SK-N-SH (cell line): Measurements from ENCODE around the gene DHX35.

Source experiments
- CHD2 ChIP-seq: fragments of 150-350 bp; IDR thresholded peaks from 2 replicates; pipeline ENCODE4 v1.6.1; 2018; ENCODE audit warnings: low read length; ENCODE audit not compliant: partially characterized antibody
- EZH2phosphoT487 ChIP-seq: fragments of 200-600 bp; sonication (generic); IDR thresholded peaks from 2 replicates; pipeline ENCODE4 v1.6.1; 2017; ENCODE audit warnings: low read depth, mixed run types, mild to moderate bottlenecking, antibody characterized with exemption, moderate library complexity, borderline replicate concordance
- FOSL2 ChIP-seq: IDR thresholded peaks from 2 replicates; pipeline ENCODE4 v1.4.0; 2012; ENCODE audit warnings: low read depth, mild to moderate bottlenecking, moderate library complexity, borderline replicate concordance
- MXI1 ChIP-seq: IDR thresholded peaks from 2 replicates; pipeline ENCODE4 v1.6.1; 2012; ENCODE audit warnings: mild to moderate bottlenecking, low read depth, low read length, improper control_type of control experiment
- NFIC ChIP-seq: IDR thresholded peaks from 2 replicates; pipeline ENCODE4 v1.4.0; 2012; ENCODE audit warnings: borderline replicate concordance
- POLR2AphosphoS5 ChIP-seq: IDR thresholded peaks from 2 replicates; pipeline ENCODE4 v1.6.1; 2012; ENCODE audit warnings: low read depth, low read length
- SIN3A ChIP-seq: IDR thresholded peaks from 2 replicates; pipeline ENCODE4 v1.6.1; 2012; ENCODE audit warnings: low read depth, mild to moderate bottlenecking, low read length, moderate library complexity, borderline replicate concordance
- SMC3 ChIP-seq: IDR thresholded peaks from 2 replicates; pipeline ENCODE4 v1.6.1; 2012; ENCODE audit warnings: low read depth, low read length, improper control_type of control experiment
- YY1 ChIP-seq: IDR thresholded peaks from 2 replicates; pipeline ENCODE4 v1.4.0; 2012; ENCODE audit warnings: low read depth, mild to moderate bottlenecking
- TF ChIP-seq, protein P1 (sequence below): fragments of 200-600 bp; sonication (generic); IDR thresholded peaks from 2 replicates; pipeline ENCODE4 v1.6.1; 2017; ENCODE audit warnings: antibody characterized with exemption, mild to moderate bottlenecking, moderate library complexity
- TF ChIP-seq, protein P2 (sequence below): IDR thresholded peaks from 2 replicates; pipeline ENCODE4 v1.6.1; 2012; ENCODE audit warnings: mild to moderate bottlenecking, low read depth, low read length, moderate library complexity
- TF ChIP-seq, protein P3 (sequence below): fragments of 150-350 bp; IDR thresholded peaks from 2 replicates; pipeline ENCODE4 v1.6.1; 2017; ENCODE audit warnings: antibody characterized with exemption, low read length, low read depth, borderline replicate concordance
- TF ChIP-seq, protein P4 (sequence below): IDR thresholded peaks from 2 replicates; pipeline ENCODE4 v1.4.0; 2012; ENCODE audit warnings: low read depth, borderline replicate concordance

DNA sequence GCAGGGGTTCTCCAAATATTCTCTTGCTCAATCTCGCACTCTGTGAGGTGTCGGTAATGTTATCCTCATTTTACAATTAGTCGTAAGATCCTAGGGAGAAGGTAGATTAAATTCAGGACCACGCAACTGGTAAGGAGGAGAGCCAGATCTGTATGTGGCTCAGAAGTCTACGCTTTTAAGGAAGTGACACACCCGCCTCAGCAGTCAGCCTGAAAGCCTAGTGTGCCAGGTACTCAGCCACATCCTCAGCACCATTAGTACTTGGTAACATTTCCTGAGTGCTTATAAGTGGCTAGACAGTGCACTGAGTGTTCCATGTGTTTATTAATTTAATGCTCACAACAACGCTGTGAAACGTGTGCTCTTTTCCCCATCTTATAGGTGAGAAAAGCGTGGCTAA, 63.7 kb downstream of the DHX35 start:
- TF ChIP-seq CHD2 (no peak), MXI1 (no peak), YY1 (no peak), SIN3A (no peak), FOSL2 (no peak), POLR2AphosphoS5 (no peak), SMC3 (no peak), EZH2phosphoT487 (no peak), NFIC (no peak)
- TF ChIP-seq, protein P1, sequence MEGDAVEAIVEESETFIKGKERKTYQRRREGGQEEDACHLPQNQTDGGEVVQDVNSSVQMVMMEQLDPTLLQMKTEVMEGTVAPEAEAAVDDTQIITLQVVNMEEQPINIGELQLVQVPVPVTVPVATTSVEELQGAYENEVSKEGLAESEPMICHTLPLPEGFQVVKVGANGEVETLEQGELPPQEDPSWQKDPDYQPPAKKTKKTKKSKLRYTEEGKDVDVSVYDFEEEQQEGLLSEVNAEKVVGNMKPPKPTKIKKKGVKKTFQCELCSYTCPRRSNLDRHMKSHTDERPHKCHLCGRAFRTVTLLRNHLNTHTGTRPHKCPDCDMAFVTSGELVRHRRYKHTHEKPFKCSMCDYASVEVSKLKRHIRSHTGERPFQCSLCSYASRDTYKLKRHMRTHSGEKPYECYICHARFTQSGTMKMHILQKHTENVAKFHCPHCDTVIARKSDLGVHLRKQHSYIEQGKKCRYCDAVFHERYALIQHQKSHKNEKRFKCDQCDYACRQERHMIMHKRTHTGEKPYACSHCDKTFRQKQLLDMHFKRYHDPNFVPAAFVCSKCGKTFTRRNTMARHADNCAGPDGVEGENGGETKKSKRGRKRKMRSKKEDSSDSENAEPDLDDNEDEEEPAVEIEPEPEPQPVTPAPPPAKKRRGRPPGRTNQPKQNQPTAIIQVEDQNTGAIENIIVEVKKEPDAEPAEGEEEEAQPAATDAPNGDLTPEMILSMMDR = no peak
- TF ChIP-seq, protein P2, sequence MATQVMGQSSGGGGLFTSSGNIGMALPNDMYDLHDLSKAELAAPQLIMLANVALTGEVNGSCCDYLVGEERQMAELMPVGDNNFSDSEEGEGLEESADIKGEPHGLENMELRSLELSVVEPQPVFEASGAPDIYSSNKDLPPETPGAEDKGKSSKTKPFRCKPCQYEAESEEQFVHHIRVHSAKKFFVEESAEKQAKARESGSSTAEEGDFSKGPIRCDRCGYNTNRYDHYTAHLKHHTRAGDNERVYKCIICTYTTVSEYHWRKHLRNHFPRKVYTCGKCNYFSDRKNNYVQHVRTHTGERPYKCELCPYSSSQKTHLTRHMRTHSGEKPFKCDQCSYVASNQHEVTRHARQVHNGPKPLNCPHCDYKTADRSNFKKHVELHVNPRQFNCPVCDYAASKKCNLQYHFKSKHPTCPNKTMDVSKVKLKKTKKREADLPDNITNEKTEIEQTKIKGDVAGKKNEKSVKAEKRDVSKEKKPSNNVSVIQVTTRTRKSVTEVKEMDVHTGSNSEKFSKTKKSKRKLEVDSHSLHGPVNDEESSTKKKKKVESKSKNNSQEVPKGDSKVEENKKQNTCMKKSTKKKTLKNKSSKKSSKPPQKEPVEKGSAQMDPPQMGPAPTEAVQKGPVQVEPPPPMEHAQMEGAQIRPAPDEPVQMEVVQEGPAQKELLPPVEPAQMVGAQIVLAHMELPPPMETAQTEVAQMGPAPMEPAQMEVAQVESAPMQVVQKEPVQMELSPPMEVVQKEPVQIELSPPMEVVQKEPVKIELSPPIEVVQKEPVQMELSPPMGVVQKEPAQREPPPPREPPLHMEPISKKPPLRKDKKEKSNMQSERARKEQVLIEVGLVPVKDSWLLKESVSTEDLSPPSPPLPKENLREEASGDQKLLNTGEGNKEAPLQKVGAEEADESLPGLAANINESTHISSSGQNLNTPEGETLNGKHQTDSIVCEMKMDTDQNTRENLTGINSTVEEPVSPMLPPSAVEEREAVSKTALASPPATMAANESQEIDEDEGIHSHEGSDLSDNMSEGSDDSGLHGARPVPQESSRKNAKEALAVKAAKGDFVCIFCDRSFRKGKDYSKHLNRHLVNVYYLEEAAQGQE = no peak
- TF ChIP-seq, protein P3, sequence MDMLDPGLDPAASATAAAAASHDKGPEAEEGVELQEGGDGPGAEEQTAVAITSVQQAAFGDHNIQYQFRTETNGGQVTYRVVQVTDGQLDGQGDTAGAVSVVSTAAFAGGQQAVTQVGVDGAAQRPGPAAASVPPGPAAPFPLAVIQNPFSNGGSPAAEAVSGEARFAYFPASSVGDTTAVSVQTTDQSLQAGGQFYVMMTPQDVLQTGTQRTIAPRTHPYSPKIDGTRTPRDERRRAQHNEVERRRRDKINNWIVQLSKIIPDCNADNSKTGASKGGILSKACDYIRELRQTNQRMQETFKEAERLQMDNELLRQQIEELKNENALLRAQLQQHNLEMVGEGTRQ = no peak
- TF ChIP-seq, protein P4, sequence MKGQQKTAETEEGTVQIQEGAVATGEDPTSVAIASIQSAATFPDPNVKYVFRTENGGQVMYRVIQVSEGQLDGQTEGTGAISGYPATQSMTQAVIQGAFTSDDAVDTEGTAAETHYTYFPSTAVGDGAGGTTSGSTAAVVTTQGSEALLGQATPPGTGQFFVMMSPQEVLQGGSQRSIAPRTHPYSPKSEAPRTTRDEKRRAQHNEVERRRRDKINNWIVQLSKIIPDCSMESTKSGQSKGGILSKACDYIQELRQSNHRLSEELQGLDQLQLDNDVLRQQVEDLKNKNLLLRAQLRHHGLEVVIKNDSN = no peak
